HUES64 (cell line): ENCODE measurements around the gene MOB2.

Experiments used
- H3K27ac ChIP-seq: 2 replicates; pipeline ENCODE4 v1.7.0; 2013; ENCODE audit warnings: low read depth, low read length, inconsistent platforms
- H3K27me3 ChIP-seq: 2 replicates; pipeline ENCODE4 v1.6.1; 2013; ENCODE audit warnings: mild to moderate bottlenecking, low read length; ENCODE audit not compliant: insufficient read depth
- H3K36me3 ChIP-seq: 2 replicates; pipeline ENCODE4 v1.6.1; 2013; ENCODE audit warnings: mild to moderate bottlenecking, low read length; ENCODE audit not compliant: insufficient read depth
- H3K4me1 ChIP-seq: 2 replicates; pipeline ENCODE4 v1.6.1; 2013; ENCODE audit warnings: mild to moderate bottlenecking, low read length, moderate library complexity; ENCODE audit not compliant: insufficient read depth
- H3K4me3 ChIP-seq: 2 replicates; pipeline ENCODE4 v1.5.1; 2013; ENCODE audit warnings: mild to moderate bottlenecking, low read length, moderate library complexity
- H3K9ac ChIP-seq: 2 replicates; pipeline ENCODE4 v1.6.1; 2013; ENCODE audit warnings: mild to moderate bottlenecking, low read depth, low read length
- H3K9me3 ChIP-seq: 2 replicates; pipeline ENCODE4 v1.6.1; 2013; ENCODE audit warnings: low read depth, low read length; ENCODE audit not compliant: insufficient read depth
- WGBS: fragments of 150-250, 120-280 bp; methylation state at CpG from one replicate; pipeline ENCODE4 v1.1.7; 2013; ENCODE audit warnings: missing lambda C conversion rate; 5-methylcytosine and 5-hydroxymethylcytosine counted together

The MOB2 gene

DNA sequence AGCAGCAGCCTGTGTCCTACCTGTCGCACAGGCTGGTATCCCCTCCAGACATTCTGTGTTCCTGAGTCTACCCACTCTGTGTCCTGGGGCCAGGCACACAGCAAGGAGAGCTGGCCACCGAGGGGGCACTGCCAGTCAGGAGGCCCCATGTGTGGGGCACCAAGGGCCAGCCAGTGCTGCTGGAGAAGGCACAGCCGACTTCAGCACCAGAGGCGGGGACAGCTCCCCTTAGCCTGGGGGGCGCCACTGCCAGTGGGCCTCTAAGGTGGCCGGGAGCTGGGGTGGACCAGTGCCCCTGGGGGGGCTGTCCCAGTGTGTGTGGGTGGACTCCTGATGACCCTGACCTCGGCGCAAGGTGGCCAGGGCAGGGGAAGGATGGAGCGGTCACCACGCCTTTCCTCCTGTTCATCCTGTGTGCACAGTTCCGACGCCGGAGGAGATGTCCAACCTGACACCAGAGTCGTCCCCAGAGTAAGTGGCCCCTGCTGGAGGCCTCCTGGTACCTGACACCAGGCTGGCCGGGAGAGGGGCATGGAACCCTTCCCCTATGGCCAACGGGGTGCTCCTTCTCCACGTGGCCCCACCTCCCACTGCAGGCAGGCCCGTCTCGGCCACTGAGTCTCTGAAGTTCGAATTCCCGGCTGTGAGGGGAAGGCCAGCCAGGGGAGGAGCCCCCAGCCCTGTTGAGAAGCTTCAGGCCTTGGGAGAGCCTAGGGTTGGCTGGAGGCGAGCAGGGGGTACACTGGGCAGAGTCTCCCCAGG is 35.4 kb downstream of the MOB2 start:
- H3K4me1 ChIP-seq = no peaks in the 10 kb centered on the region
- WGBS = 86% methylated on average over 22 of the region's 22 CpGs
- H3K9ac ChIP-seq = no peak overlapping the region
- no peak overlapping the region for H3K27ac ChIP-seq
- no peak overlapping the region for H3K4me3 ChIP-seq
- no peaks in the 10 kb centered on the region for H3K27me3 ChIP-seq
- H3K36me3 ChIP-seq = peaks cover 4% of the 10 kb centered on the region; the same call in 1 of the 2 replicates
- no peaks in the 10 kb centered on the region for H3K9me3 ChIP-seq

DNA sequence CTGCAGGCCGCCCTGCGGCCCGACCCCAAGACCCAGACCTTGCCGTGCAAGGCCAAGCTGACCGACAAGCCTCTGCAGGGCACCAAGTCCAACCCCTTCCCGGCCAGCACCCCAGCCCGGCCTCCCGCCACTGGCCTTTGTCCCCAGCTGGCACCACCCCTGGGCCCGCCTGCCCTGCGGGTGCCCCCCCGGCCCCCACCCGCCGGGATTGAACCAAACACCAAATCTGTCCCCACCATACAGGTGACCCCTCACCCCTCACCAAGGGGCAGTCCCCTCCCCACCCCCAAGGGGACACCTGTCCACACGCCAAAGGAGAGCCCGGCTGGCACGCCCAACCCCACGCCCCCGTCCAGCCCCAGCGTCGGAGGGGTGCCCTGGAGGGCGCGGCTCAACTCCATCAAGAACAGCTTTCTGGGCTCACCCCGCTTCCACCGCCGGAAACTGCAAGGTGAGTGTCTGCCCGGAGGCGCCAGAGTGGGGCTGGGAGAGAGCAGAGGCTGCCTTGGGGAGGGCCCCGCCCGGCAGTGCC is 36.2 kb downstream of the MOB2 start:
- no peak overlapping the region for H3K4me3 ChIP-seq
- H3K9ac ChIP-seq = no peak overlapping the region
- no peak overlapping the region for H3K27ac ChIP-seq
- H3K27me3 ChIP-seq = no peaks in the 10 kb centered on the region
- H3K4me1 ChIP-seq = no peaks in the 10 kb centered on the region
- peaks cover 6% of the 10 kb centered on the region; the same call in 1 of the 2 replicates for H3K36me3 ChIP-seq
- 93% methylated on average over 29 of the region's 29 CpGs for WGBS
- H3K9me3 ChIP-seq = no peaks in the 10 kb centered on the region

DNA sequence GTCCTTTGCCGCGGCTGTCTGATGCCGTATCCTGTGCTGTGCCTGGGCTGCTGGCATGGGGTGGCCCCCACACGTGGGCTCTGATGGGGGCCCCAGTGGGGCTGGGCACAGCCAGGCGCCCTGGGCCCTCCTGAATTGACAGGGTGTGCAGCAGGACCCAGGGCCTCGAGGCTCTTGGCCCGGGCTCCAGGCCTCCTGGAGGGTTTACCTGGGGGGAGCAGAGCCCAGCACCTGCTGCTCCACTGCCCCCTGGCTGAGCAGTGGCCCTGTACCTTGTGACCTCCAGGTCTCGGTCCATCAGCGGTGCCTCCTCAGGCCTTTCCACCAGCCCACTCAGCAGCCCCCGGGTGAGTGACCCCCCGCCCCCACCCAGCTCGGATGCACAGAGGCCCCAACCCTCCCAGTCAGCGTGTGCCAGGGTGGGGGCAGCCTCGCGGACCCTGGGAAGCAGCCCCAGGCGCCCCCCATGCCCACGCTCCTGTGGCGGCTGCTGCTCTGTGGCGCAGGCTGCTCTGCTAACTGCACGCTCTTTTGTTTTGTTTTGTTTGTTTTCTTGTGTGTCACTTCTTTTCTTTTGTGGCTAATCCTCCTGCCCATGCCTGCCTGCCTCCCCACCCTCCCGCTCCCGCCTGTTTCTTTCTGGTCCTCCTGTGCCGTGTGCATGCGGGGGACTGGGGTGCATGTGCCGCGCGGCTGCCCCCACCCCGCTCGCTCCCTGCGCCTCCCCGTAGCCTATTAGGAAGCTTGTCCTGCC is 36.9 kb downstream of the MOB2 start:
- 90% methylated on average over 31 of the region's 31 CpGs for WGBS
- Histone ChIP-seq H3K36me3 (peaks cover 6% of the 10 kb centered on the region; the same call in 1 of the 2 replicates), H3K4me1 (no peaks in the 10 kb centered on the region), H3K9ac (no peak overlapping the region), H3K27me3 (no peaks in the 10 kb centered on the region), H3K27ac (no peak overlapping the region), H3K4me3 (no peak overlapping the region), H3K9me3 (no peaks in the 10 kb centered on the region)

DNA sequence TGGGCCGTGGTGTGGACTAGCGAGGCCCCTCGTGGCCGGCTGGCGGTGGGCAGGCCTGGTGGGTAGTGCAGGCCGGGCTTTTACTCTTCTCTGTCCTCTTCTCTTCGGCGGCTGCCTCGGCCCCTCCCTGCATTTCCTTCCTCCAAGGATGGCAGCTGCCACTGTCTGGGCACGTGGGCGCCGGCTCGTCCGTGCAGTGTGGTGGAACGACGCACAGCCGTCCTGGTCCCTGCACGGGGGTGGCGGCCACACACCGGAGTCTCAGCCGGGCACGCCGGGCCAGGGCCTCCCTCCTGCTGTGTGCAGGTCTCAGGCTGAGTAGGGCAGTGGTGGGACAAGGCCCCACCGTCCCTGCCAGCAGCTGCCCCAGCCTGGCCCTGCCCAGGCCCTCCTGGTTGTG is 37.7 kb downstream of the MOB2 start:
- no peak overlapping the region for H3K9ac ChIP-seq
- H3K36me3 ChIP-seq = peaks cover 6% of the 10 kb centered on the region; the same call in 1 of the 2 replicates
- no peaks in the 10 kb centered on the region for H3K27me3 ChIP-seq
- no peaks in the 10 kb centered on the region for H3K9me3 ChIP-seq
- H3K4me3 ChIP-seq = no peak overlapping the region
- H3K27ac ChIP-seq = no peak overlapping the region
- WGBS = 96% methylated on average over 24 of the region's 24 CpGs
- no peaks in the 10 kb centered on the region for H3K4me1 ChIP-seq

DNA sequence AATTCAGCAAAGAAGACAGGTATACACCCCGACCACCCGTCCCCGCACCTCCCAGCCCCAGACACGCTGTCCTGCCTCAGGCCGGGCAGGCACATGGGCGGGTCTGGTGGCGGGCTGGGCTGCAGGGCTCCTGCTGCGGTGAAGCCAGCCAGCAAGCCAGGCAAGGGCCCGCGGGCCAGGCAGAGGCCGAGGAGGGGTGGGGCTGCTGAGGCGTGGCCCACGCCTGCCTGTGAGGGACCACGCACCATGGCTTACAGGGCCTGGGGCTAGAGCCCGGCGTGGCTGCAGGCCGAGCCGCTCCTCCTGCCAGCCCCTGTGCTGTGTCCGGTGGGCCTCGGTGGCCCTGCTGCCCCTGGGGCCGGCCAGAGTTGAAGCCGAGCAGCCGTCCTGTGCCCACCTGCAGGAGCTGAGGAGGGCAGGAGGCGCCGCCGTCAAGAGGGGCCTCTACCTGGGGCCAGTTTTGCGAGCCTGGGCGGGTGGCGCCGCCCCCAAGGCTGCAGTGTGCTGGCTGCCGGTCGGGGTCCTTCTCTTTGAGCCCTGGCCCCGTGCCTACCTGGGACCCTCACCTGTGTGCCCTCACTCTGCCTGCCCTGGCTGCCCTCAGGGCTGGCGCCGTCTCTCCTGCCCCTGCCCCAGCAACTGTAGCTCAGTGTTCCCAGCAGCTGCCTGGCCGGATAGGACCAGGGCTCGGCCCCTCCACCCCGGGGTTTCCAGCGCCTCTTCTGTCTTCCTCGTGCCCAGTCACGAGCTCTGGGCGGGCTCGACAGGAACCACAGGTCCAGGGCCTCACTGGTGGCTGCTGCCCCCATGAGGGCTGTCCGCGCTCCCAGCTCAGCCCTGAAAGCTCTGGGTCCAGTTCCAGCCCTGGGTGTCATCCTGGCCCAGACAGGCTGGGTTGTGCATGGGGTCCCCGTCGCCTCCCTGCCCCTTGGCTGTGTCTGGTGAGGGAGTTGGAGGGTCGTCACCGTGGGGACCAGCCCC is 38.4 kb downstream of the MOB2 start:
- H3K4me3 ChIP-seq = no peak overlapping the region
- WGBS = 95% methylated on average over 49 of the region's 49 CpGs
- no peaks in the 10 kb centered on the region for H3K4me1 ChIP-seq
- H3K9ac ChIP-seq = no peak overlapping the region
- H3K9me3 ChIP-seq = no peaks in the 10 kb centered on the region
- H3K36me3 ChIP-seq = peaks cover 6% of the 10 kb centered on the region; the same call in 1 of the 2 replicates
- H3K27ac ChIP-seq = no peak overlapping the region
- H3K27me3 ChIP-seq = no peaks in the 10 kb centered on the region

DNA sequence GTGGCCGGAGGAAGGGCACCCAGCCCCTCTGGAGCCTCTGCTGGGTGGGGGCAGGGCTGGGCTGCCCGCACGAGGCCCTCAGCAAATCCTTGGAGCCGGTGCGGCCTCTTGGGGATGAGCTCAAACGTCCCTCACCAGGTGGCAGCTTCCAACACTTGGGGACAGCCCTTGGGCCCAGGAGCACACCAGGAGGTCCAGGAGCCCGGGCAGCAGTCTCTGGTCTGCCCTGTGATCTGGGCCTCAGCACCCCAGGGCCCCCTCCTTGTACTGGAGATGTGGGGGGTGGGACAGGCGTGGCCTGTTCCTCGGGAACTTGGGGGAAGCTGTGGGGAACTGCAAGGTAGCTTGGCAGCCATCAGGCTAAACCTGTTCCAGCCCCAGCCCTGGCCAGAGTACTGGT is 40.0 kb downstream of the MOB2 start:
- Histone ChIP-seq H3K9me3 (no peaks in the 10 kb centered on the region), H3K4me3 (no peak overlapping the region), H3K27ac (no peak overlapping the region), H3K9ac (no peak overlapping the region), H3K4me1 (no peaks in the 10 kb centered on the region), H3K36me3 (0 out of 2 replicates have a peak, but pooled peaks cover 2% of the 10 kb centered on the region), H3K27me3 (no peaks in the 10 kb centered on the region)
- 94% methylated on average over 9 of the region's 9 CpGs for WGBS

DNA sequence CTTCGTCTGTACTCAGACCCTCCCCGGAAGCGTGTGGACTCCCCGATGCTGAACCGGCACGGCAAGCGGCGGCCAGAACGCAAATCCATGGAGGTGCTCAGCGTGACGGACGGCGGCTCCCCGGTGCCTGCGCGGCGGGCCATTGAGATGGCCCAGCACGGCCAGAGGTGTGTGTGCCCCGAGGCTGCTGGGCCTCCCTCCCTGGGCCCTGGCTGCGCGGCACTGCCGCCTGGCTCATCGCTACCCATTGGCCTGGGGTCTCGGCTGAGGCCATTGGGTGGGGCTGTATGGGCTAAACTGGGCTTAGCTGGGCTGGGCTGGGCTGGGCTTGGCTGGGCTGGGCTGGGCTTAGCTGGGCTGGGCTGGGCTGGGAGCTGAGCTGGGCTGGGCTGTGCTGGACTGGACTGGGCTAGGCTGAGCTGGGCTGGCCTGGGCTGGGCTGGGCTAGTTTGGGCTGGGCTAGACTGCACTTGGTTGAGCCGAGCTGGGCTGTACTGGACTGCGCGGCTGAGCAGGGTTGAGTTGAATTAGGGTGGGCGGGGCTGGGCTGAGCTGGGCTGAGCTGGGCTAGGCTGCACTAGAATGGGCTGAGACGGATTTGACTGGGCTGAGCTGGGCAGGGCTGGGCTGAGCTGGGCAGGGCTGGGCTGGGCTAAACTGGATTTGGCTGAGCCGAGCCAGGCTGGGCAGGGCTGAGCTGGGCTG is 40.7 kb downstream of the MOB2 start:
- H3K36me3 ChIP-seq = 0 out of 2 replicates have a peak, but pooled peaks cover 2% of the 10 kb centered on the region
- no peak overlapping the region for H3K27ac ChIP-seq
- no peaks in the 10 kb centered on the region for H3K4me1 ChIP-seq
- no peak overlapping the region for H3K4me3 ChIP-seq
- no peaks in the 10 kb centered on the region for H3K27me3 ChIP-seq
- H3K9me3 ChIP-seq = no peaks in the 10 kb centered on the region
- WGBS = 96% methylated on average over 30 of the region's 30 CpGs
- no peak overlapping the region for H3K9ac ChIP-seq

DNA sequence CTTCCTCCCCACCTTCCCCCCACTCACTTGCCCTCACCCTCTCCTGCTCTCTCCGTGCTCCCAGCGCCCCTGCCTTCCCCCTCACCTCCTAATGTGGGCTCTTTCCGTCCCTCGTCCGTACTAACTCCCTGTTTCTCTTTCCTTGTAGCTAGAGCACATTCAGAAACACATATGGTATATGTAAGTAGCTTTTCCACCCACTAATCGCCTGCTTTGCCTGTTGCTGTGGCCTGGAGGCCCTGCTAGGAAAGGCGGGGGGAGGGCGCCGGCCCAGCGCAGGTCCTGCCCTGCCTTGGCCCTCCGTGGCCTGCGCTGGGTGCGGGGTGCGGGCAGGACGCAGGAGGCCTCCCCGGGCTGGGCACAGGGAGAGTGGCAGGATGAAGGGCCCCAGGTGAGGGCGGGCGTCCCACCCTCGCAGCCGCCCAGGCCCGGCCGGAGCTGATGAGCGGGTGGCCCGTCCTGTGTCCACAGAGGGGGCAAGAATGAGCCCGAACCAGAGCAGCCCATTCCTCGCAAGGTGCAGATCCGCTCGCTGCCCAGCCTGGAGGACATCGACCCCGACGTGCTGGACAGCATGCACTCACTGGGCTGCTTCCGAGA is 41.7 kb downstream of the MOB2 start:
- H3K9ac ChIP-seq = no peak overlapping the region
- H3K27ac ChIP-seq = no peak overlapping the region
- 0 out of 2 replicates have a peak, but pooled peaks cover 2% of the 10 kb centered on the region for H3K36me3 ChIP-seq

DNA sequence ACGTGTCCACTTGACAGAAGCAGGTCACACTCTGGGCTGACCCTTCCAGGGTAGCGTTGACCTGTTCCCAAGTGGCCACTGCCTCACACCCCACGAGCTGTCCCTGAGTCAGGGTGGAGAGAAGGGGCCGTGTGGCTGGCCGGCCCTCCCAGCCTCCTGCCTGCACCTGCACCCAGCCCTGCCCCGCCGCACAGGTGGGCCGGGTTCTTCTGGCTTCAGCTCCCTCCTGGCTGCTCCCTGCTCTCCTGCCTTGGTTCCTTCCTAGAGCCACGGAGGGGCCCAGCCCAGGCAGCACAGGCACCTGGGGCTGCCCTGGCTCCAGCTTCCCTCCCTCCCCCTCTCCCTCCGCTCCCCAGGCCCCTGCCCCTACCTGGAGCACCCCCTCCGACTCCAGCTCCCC is 42.3 kb downstream of the MOB2 start:
- Histone ChIP-seq H3K9ac (no peak overlapping the region), H3K27me3 (no peaks in the 10 kb centered on the region), H3K36me3 (0 out of 2 replicates have a peak, but pooled peaks cover 2% of the 10 kb centered on the region), H3K4me1 (no peaks in the 10 kb centered on the region), H3K27ac (no peak overlapping the region), H3K4me3 (no peak overlapping the region), H3K9me3 (no peaks in the 10 kb centered on the region)
- WGBS = 94% methylated on average over 10 of the region's 11 CpGs

More for the DNA sequence above, 41.7 kb downstream of the MOB2 start:
- no peaks in the 10 kb centered on the region for H3K27me3 ChIP-seq
- H3K9me3 ChIP-seq = no peaks in the 10 kb centered on the region
- WGBS = 94% methylated on average over 32 of the region's 32 CpGs
- H3K4me3 ChIP-seq = no peak overlapping the region
- no peaks in the 10 kb centered on the region for H3K4me1 ChIP-seq

DNA sequence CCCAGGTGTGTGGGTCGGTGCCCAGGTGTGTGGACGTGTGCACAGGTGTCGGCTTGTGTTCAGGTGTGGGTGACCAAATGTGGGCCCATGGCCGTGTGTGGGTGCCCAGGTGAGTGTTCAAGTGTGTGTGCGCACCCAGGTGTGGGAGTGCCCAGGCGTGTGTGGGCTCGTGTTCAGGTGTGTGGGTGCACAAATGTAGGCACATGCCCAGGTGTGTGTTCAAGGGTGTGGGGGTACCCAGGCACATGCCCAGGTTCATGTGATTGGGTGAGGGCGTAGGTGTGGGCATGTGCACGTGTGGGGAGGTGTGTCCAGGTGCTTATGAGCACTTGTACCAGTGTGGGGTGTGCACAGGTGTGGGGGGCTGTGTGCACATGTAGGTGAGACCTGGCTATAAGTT is 42.8 kb downstream of the MOB2 start:
- Histone ChIP-seq H3K9ac (no peak overlapping the region), H3K4me3 (no peak overlapping the region), H3K27me3 (no peaks in the 10 kb centered on the region), H3K27ac (no peak overlapping the region), H3K9me3 (no peaks in the 10 kb centered on the region), H3K36me3 (0 out of 2 replicates have a peak, but pooled peaks cover 2% of the 10 kb centered on the region), H3K4me1 (no peaks in the 10 kb centered on the region)
- WGBS = 94% methylated on average over 9 of the region's 9 CpGs
